ENCODE data around the gene MID1. TPM values are rescaled to one million over a fixed set of nuclear protein-coding genes. Genes with fewer than 3 reads are reported as not detected.

The MID1 gene
- total RNA-seq, 1 donor, result 20.4 TPM

- no peak for DNase-seq (ENCODE audit: low read depth)
These were observed 11.2 kb upstream of the MID1 start for GRCh38 chrX:10631416-10632145.

GRCh38 chrX:10630320-10630719 is 9.9 kb upstream of the MID1 start:
- no peak for DNase-seq (ENCODE audit: low read depth)
- TF ChIP-seq CTCF (IDR thresholded peaks at IDR 0.05; ENCODE audit: insufficient read depth, low read length), result no peak
- H3K4me3 ChIP-seq (ENCODE audit: low read depth, low read length), result no peak overlapping the region

More at GRCh38 chrX:10631416-10632145, 11.2 kb upstream of the MID1 start:
- TF ChIP-seq CTCF (IDR thresholded peaks at IDR 0.05; ENCODE audit: insufficient read depth, low read length), result no peak
- H3K4me3 ChIP-seq (ENCODE audit: low read depth, low read length), result no peak overlapping the region

GRCh38 chrX:10629905-10630304 is 9.5 kb upstream of the MID1 start:
- DNase-seq (ENCODE audit: low read depth), result no peak
- no peak for TF ChIP-seq CTCF (IDR thresholded peaks at IDR 0.05; ENCODE audit: insufficient read depth, low read length)
- H3K4me3 ChIP-seq (ENCODE audit: low read depth, low read length), result no peak overlapping the region

GRCh38 chrX:10628906-10629305 is 8.5 kb upstream of the MID1 start:
- TF ChIP-seq CTCF (IDR thresholded peaks at IDR 0.05; ENCODE audit: insufficient read depth, low read length), result no peak
- no peak for DNase-seq (ENCODE audit: low read depth)

GRCh38 chrX:10622197-10622596 is 1.8 kb upstream of the MID1 start:
- TF ChIP-seq CTCF (IDR thresholded peaks at IDR 0.05; ENCODE audit: insufficient read depth, low read length), result no peak
- DNase-seq (ENCODE audit: low read depth), result no peak
- no peak overlapping the region for H3K4me3 ChIP-seq (ENCODE audit: low read depth, low read length)

More at GRCh38 chrX:10628906-10629305, 8.5 kb upstream of the MID1 start:
- H3K4me3 ChIP-seq (ENCODE audit: low read depth, low read length), result no peak overlapping the region

- TF ChIP-seq CTCF (IDR thresholded peaks at IDR 0.05; ENCODE audit: insufficient read depth, low read length), result no peak
- DNase-seq (ENCODE audit: low read depth), result peak; percentile 40
These were observed 849 bp downstream of the MID1 start for GRCh38 chrX:10619425-10620046.

More at GRCh38 chrX:10619425-10620046, 849 bp downstream of the MID1 start:
- H3K4me3 ChIP-seq (ENCODE audit: low read depth, low read length), result peak overlapping the region; percentile 71
